Spleen (tissue), 7 donors: ENCODE data around the gene PAX5.

Experiments
- CTCF ChIP-seq, 11 experiments: fragments of 200-600 bp in 7 of 11; fragments of 450-650 bp in 4 of 11; sonication (generic) in 4 of 11; IDR thresholded peaks in 8 of 11; conservative IDR thresholded peaks in 3 of 11; 1 replicate in 7 of 11; 2 replicates in 4 of 11; pipeline versions ENCODE4 v1.4.0 to v1.8.0; 2016 to 2021; ENCODE audit warnings: antibody characterized with exemption in 11 of 11, inconsistent platforms in 4 of 11, mild to moderate bottlenecking in 1 of 11
- POLR2A ChIP-seq, 3 donors: fragments of 450-650 bp; IDR thresholded peaks; one replicate each; pipeline ENCODE4 v1.5.1; 2017; ENCODE audit warnings: antibody characterized with exemption in 3 of 3, mild to moderate bottlenecking in 1 of 3
- POLR2AphosphoS5 ChIP-seq, 3 donors: sonication (generic); formaldehyde crosslinking; IDR thresholded peaks; one replicate each; pipeline ENCODE4 v1.5.1; 2017; ENCODE audit warnings: antibody characterized with exemption in 3 of 3
- donor health status: DM: no; HTN: no; CAD: no; lungs with moderate emphysema.
- donor health status: DM: no; HTN: no; CAD: no.
- donor health status: DM: no; HTN: no; CAD: no.

- TF ChIP-seq CTCF (IDR thresholded peaks at IDR 0.05 in 8 of 11, conservative IDR thresholded peaks at IDR 0.05 in 3 of 11) (no peak), POLR2A (IDR thresholded peaks at IDR 0.05) (no peak), POLR2AphosphoS5 (IDR thresholded peaks at IDR 0.05) (no peak)
Observed at GRCh38 chr9:36848946-36849345, 185.1 kb downstream of the PAX5 start.
